Stimulated activated CD4-positive, alpha-beta T cell treated with anti-CD3 and anti-CD28 coated beads, Interleukin-1b, Interleukin-23, amount 100 ng/mL, for 24 hours (primary cell): ENCODE results near the gene CFAP299.
"Not testable (repeated sequence)": the region's sequence is repeated elsewhere in the genome, so short reads cannot be mapped to it uniquely, and the experiment has no call there.

Experiments
- DNase-seq, 4 experiments: peaks; one replicate each; pipeline ENCODE4 v3.0.0-alpha.2; 2020; ENCODE audit warnings: low read depth in 4 of 4, low spot score in 1 of 4

Gene CFAP299

DNA sequence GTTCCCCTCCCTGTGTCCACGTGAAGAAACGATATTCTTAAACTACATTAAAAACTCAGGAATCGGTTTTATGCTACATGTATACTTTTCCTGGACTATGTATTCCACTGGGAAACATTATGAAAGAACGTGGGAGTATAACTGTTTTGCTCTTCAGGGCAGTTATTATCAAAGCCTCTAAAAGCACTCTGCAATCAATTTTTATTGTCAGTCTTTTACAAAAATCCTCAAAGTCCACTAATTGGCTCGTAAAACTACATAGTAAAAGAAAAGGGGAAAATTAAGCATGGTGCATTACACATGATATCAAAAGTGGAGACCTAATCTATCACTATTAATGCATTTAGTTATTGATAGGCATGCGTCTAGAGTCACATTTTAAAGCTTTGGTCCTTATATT lies 11.4 kb upstream of the CFAP299 start:
- no peak for DNase-seq

DNA sequence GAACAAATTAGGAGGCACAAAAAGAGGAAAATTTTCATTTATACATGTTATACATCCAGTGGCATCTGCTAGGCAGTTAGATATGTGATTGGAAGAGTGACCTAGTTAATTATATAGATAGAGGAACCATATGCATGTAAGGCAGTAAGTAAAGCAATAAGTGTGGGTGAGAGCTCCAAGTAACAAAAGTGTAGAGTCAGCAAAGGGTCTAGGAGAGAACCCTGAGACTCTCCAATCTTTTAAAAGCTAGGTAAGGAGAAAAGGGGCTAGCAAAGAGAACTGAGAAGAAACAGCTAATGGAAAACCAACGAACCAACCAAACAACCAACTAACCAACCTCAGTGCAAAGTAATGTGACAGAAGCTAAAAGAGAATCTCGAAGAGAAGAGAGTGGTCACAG lies 3.8 kb upstream of the CFAP299 start:
- DNase-seq, result no peak

DNA sequence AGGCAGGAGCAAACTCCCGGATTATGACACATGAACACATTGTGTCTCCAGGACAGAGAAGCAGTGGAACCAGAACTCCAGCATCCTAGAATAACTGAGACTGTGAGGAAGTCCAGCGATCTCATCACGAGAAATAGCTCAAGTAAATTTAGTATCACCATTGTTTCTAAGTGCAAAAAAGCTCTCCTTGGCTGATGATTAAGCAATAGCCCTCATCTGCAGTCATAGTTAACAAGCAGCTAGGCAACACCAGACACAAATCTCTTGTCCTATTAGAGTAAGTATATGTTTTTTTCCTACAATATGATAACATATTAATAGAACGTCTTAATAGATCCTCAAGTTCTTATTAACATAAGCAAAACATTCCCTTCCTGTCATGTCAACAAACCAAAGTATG lies 2.4 kb upstream of the CFAP299 start:
- no peak for DNase-seq

DNA sequence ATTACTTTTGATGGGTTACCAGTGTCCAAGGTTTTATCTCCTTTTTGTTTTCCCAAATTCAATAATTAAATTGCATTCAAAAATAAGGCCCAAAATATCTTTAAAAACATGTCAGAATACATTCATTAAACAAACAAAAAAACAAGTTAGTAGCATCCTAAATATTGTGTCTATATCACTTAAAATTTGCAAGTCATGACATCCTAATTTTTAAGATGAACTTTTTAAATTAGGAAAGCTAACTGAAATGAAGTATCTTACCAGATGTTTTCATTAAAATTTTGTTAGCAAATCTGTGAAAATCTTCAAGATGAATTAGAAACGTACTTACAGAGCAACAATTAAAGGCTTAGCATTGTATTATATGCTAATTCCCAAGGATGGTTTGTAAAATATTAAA lies 962 bp upstream of the CFAP299 start:
- DNase-seq, result no peak

DNA sequence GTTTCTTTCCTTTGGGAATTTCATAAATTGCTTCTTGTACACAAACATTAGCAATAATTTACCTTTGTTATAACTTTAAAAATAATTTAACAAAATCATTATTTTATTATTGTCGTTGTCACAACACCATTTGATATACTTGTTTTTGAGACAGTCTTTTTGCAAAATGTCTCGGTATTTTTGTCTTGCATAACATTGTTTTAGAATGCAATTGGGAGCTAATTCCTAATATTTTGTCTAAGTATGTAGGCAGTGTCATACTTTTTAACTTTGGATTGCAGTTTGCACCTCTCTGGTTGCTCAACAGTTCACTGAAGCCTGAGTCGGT lies 340 bp upstream of the CFAP299 start:
- no peak for DNase-seq

DNA sequence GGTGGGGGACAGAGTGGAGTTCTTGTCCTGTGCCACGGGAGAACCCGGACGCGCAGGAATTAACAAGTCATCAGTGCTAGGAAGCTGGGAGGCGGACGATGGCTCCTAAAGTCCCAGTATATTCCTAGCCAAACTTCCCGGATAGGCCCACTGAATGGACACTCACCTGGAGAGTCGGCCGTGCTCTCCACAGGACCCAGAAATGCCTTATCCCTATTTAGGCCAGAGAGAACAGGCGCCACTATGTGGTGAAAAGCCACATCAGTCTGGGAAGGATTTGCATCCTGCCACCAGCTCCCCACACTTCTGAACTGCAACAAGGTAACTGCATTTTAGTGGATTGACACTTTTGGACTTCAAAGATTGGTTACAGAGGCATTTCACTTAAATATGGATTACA lies 1.1 kb downstream of the CFAP299 start:
- DNase-seq, result no peak

DNA sequence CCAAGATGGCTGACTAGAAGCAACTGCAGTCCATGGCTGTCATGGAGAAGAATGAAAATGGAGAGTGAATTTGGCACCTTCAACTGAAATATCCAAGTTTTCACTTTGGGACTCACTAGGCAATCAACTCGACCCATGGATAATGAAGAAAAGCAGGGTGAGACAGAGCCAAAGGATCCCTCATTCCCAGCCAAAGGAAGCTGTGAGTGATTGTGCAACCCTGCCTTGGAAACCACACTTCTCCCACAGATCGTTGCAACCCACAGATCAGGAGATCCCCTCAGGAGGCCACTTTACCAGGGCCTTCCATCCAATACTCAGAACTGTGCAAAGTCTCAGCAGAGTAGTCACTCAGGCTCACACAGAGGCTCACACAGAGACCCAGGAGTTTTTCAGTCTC lies 4.5 kb downstream of the CFAP299 start:
- DNase-seq, result no peak

DNA sequence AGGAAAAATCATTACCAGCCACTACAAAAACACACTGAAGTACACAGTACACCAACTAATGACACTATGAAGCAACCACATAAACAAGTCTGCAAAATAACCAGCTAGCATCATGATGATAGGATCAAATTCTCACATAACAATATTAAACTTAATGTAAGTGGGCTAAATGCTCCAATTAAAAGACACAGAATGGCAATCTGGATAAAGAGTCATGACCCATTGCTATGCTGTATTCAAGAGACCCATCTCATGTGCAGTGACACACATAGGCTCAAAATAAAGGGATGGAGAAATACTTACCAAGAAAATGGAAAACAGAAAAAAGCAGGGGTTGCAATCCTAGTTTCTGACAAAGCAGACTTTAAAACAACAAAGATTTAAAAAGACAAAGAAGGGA lies 7.2 kb downstream of the CFAP299 start:
- DNase-seq, result not testable (repeated sequence)

DNA sequence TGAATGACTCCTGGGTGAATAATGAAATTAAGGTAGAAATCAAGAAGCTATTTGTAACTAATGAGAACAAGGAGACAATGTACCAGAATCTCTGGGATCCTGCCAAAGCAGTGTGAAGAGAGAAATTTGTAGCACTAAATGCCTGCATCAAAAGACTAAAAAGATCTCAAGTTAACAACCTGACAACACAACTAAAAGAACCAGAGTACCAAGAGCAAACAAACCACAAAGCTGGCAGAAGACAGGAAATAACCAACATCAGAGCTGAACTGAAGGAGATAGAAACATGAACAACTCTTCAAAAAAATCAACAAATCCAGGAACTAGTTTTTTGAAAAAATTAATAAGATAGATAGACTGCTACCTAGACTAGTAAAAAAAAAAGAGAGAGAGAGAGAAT lies 8.4 kb downstream of the CFAP299 start:
- DNase-seq, result no peak

DNA sequence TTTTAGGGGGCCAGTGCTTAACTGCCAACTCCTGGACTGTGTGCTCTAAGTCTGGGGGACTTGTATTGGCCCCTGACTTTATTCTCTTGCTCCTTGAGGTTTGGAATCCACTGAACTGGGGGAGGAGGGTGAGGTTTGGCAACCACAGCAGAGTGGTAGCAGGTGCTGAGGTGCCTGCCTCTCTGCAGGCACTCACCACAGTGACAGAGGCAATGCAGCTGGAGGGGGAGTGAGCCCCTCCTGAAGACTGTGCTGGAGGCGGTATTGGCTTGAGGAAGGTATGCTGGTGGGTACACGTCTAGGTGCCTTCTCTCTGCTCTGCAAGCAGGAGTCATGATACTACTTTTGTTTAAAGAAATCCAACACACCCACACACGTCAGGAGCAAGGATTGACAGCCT lies 24.6 kb downstream of the CFAP299 start:
- no peak for DNase-seq

DNA sequence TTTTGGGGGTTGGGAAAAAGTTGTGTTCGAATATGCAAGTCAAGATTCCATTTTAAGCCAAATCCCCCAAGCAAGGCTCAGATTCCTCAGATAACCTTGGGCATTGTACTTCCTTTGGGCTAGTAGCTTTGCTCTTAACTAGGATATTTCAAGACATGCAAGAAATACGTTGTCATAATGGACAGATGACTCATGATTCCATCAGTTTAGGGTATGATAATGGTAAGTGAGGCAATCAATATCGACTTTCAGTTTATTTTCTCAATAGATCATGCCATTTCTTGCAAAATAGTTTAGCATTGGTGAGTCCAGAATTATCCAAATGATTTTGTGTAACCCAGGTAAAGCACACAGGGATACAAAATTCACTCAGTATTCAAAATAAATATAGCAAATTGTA lies 25.4 kb downstream of the CFAP299 start:
- no peak for DNase-seq

DNA sequence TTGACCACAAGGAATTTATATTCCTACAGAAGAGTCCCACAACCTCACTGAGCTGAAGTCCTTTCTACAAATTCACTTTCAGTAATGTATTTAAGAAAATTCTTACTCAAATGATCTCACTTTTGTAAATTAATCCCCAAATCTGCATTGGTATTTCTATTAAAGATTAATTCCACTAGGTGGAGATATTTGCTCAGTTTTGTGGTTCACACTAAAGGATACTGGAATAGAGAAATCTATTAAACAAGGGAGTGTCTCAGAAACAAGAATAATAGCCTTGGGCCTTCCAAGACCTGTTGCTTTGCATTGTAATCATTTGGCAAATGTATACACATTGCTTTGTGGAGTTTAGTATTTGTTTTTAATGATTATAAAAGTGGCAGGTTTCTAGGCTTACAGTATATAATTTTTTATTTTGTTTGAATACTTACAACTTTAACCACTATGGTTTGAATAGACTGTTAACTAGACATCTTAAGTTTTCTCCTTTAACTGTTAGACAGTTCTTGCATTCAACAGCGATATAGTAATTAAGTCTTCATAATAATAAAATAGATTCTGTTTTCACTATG lies 25.9 kb downstream of the CFAP299 start:
- DNase-seq, result no peak

DNA sequence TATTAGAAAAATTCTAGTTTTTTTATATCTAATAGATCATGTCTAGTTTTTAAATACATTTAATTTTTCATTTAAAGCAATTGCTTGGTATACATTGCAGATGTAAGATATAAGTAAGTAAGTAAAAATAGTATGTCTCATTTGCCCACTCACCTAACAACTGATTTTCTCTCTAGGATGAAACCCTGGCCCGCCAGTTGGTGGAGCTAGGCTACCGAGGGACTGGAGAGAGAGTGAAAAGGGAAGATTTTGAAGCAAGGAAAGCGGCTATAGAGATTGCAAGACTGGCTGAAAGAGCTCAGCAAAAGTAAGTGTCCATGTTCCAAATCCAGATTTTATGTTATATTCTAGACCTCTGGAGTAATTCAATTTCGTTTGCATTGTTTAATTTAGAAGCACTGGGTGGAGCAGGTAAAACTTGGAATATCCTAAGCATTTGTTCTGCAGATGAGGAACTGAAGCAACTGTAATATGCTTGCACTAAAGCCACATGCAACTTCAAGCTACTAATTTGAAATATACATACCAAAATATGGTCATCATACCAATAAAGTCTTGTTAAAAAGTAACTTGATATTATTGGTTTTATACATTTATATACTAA lies 27.1 kb downstream of the CFAP299 start:
- peak in 1 of 4 experiments; percentile 20 for DNase-seq

DNA sequence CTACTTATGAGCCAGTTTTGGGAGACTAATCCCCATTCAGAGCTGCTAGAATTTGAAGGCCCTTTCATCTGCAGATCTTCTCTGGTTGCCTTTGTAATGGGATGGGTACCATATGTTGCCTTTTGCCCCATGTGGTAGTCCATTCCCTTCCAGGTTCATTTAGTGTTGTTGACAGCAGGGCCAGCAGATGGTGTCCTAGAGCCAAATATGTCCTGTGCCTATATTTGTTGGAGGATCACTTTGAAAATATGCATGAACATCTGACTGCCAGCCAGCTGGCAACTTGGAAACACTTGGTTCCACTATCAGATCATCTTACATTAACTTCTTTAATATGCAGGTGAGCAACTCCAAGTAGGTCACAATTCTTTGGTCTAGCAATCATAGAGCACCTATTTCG lies 30.4 kb downstream of the CFAP299 start:
- peak; percentile 1 to 29 (median 16) for DNase-seq

DNA sequence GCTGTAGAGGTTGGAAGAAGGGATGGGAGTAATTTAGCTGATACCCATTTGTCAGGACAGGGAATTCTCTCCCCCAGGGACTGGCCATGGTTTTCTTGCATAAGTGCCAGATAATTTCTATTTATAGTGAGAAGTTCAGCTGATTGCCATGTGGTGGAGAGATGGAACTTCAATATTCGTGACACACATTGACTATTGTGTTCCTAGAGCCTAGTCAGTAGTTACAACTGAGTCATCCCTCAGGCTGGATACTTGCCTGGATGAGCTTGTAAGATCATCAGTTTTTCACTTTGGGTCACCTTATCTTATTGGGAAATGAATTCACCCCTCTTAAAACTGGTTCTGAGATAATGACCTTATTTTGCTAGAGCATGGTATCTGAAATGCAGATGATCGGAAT lies 32.2 kb downstream of the CFAP299 start:
- no peak for DNase-seq

DNA sequence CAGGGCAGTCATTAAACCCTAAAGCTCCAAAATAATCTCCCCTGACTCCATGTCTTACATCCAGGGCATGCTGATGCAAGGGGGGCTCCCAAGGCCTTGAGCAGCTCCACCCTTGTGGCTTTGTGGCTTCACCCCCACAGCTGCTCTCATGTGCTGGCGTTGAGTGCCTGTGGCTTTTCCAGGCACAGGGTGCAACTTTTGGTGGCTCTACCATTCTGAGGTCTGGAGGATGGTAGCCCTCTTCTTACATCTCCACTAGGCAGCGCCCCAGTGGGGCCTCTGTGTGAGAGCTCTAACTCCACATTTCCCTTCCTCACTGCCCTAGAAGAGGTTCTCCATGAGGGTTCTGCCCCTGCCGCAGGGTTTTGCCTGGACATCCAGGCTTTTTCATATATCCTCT lies 35.1 kb downstream of the CFAP299 start:
- no peak for DNase-seq

DNA sequence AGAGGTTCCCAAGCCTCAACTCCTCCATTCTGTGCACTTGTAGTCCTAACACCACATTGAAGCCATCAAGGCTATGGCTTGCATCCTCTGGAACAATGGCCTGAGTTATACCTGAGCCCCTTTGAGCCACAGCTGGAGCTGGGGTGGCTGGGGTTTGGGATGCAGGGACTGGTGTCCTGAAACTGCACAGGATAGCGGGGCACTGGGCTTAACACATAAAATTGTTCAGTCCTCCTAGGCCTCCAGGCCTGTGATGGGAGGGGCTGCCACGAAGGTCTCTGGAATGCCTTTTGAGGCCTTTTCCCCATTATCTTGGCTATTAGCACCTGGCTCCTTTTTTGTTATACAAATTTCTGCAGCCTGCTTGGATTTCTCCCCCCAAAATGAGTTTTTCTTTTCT lies 35.5 kb downstream of the CFAP299 start:
- no peak for DNase-seq

DNA sequence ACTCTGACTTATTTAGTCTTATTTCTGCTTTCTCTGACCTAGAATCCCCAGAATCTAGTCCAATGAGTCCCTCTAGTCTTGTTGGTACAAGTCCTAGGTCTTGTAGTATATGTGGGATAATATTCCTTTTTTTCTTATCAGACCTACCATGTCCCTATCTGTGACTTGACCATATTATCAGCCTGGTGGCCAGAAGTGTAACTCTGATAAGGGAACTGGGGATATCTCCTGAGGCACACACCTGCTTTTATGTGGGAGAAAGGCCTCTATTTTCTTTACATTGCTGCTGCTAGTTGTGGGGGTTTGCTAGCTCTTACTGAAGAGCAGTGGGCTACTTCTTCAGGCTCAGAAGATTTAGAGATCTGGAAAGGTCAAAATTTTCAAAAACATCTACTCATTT lies 38.6 kb downstream of the CFAP299 start:
- DNase-seq, result no peak

DNA sequence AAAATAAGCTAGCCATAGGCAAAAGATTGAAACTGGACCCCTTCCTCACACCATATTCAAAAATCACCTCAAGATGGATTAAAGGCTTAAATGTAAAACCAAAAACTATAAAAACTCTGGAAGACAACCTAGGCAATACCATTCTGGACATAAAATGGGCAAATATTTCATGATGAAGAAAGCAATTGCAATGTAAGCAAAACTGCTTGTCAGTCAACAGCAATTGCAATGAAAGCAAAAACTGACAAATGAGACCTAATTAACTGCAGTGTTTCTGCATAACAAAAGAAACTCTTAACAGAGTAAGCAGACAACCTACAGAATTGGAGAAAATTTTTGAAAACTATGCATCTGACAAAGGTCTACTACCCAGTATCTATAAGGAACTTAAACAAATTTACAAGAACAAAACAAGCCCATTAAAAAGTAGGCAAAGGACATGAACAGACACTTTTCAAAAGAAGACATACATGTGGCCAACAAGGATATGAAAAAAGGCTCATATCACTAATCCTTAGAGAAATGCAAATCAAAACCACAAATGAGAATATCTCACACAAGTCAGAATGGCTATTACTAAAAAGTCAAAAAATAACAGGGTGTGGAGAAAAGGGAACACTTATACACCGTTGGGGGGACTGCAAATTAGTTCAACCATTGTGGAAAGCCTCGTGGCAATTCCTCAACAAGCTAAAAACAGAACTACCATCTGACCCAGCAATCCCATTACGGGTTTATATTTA lies 46.7 kb downstream of the CFAP299 start:
- DNase-seq, result no peak

DNA sequence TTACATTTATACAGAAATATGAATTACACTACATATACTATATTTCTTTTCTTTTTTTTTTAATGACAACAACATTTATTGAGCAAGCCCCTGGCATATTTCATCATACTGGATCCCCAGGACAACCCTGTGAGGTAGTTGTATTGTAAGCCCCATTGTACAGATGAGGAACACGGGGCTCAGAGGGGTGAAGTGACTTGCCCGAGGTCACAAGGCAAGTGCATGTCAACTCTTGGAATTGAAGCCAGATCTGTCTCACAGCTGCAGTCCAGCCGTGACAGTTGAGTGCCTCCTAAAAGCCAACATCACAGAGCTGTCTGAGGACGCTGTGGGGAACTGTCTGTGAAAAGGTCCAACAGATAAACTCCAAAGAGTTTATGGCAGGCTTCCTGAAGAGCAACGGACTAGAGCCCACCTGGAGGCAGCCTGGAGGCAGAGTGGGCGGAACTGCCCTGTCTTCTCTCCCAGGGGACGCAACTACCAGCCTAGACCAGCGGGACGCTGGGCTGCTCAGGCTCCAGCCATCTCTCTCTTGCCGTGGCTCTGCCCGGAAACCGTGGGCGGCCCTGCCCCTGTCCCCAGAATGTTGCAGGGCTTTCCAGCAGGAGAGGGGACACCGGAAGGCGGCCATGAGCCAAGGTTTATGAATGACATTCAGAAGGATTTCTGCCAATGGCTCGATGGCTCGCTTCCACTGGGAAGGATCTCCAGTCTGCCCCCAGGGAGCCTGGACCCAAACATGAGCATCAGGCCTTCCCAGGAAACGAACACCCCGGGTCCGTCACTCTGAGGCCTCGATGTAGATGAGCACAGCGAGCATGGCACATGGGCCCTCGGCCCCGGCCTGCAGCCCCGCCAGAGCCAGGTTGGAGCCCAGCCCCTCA lies 50.1 kb downstream of the CFAP299 start:
- no peak for DNase-seq

DNA sequence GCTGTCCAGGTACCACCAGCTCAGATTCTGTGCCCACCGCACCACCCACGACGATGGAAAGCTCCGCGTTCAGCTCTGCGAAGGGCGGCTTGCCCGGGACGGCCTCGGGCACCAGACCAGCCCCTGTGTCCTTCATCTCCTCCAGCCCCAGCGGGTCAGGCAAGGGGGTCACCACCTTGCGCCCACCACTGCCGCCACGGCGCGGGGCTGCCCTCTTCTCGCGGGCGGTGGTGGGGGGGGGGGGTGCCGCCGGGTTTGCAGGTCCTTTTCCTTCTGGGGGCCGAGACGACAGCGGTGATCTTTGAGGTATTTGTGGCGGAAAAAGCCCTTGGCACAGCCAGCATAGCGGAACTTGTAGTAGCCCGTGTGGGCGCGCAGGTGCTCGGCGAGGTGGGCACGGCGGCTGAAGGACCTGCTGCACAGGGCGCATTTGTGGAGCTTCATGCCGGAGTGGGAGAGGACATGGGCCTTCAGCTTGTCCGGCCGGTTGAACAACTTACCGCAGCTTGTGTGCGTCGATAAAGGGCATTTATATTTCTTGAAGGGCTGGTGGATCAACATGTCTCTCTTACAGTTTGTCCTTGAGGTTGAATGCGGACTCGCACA lies 50.9 kb downstream of the CFAP299 start:
- no peak for DNase-seq
